Measurements from ENCODE around the gene PELI2. TPM values are rescaled to one million over a fixed set of nuclear protein-coding genes. Genes with fewer than 3 reads are reported as not detected.

PELI2 gene
- total RNA-seq, 2 experiments from 2014 or later, result 3.2 to 5.7 TPM

DNA sequence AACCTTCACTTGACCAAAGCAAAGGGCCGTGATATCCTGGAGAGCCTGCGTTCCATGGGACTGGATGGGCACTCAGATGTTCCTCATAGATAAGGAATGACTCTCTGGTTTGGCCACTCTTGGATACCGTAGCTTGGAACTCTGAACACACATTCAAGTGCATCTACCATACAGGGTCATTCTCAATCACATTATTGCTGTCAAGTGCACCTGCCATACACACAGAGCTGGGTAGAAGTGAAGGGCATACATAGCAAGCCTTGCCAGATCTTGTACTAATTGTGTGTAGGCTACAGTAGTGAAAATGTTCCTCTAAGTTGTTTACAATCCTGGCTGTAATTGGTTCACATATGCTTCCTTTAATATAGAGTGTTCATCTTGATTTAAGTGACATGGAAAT, 58.3 kb downstream of the PELI2 start:
- DNase-seq (no peak), ATAC-seq (ENCODE audit: low read depth) (no peak)
- Mint-ChIP-seq H3K4me3 (no peak overlapping the region), H3K27ac (no peak overlapping the region), H3K9me3 (peaks cover 4% of the 10 kb centered on the region), H3K27me3 (no peaks in the 10 kb centered on the region), H3K36me3 (peaks cover 8% of the 10 kb centered on the region), H3K4me1 (peaks cover 28% of the 10 kb centered on the region)
- POLR2A ChIA-PET, result no interaction called here

- Mint-ChIP-seq H3K4me3 (no peak overlapping the region), H3K27ac (no peak overlapping the region), H3K4me1 (peaks cover 24% of the 10 kb centered on the region), H3K9me3 (peaks cover 8% of the 10 kb centered on the region), H3K27me3 (no peaks in the 10 kb centered on the region), H3K36me3 (peaks cover 10% of the 10 kb centered on the region)
- DNase-seq, result no peak
- no peak for ATAC-seq (ENCODE audit: low read depth)
- POLR2A ChIA-PET, result no interaction called here
These were observed 58.8 kb downstream of the PELI2 start for GRCh38 chr14:56177036-56177435.

DNA sequence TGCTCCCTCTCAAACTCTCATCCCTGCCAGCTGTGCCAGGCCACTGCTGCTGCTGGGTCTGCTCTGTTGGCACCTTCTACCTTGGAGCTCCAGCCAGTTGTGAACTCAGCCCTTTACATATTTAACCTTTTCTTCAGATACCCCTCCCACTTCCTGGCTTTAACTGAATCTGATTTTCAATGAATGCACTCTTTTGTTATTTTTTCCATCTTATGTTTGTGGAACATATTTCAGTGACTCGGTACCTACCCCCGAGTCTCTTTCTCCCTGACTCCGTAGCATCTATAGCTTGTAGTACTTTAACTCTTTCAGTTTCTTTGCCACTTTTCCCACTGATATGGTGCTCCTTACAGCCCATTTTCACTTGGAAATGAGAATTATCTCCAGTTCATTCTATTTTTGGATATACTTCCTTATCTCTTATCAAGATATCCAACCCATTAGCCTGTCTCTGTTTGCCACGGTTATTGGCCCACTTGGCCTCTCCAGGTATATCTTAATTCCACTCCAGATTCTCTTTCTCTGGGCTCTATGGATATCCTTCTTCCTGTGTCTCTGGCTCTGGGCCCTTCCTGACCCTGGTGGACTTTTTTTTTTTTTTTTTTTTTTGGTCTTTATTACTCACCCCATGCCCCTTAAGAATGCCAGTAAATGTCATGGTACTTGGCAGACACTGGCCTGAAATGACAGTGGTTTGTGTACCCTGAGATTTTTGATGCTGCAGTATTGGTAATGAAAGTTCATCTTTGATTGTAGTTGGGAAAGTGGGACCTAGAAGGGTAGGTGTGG, 62.7 kb downstream of the PELI2 start:
- no peaks in the 10 kb centered on the region for H3K4me1 Mint-ChIP-seq
- H3K27me3 Mint-ChIP-seq, result no peaks in the 10 kb centered on the region
- H3K36me3 Mint-ChIP-seq, result peaks cover 3% of the 10 kb centered on the region
- H3K9me3 Mint-ChIP-seq, result peaks cover 6% of the 10 kb centered on the region
- no peak overlapping the region for H3K27ac Mint-ChIP-seq
- ATAC-seq (ENCODE audit: low read depth), result no peak
- DNase-seq, result no peak
- POLR2A ChIA-PET, result no interaction called here
- H3K4me3 Mint-ChIP-seq, result no peak overlapping the region

DNA sequence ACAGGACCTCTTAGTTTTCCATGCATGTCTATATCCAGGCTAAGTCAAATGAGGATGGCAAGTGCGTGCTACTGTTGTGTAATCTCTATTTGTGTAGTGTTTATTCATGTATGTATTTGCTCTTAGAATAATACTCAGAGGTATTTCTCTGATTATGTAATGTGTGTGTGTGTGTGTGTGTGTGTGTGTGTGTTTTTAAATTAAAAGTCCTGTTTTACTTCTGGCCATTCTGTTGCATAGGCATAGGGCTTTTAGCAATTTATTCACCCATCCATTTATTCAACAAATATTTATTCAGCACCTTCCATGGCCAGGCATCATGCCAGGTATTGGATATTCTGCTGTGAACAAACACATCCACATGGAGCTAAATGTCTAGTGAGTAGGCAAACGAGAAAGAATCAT, 63.5 kb downstream of the PELI2 start:
- Mint-ChIP-seq H3K4me1 (no peaks in the 10 kb centered on the region), H3K27ac (no peak overlapping the region), H3K9me3 (peaks cover 6% of the 10 kb centered on the region), H3K36me3 (peaks cover 3% of the 10 kb centered on the region), H3K27me3 (no peaks in the 10 kb centered on the region), H3K4me3 (no peak overlapping the region)
- no peak for DNase-seq
- POLR2A ChIA-PET, result no interaction called here
- ATAC-seq (ENCODE audit: low read depth), result no peak

GRCh38 chr14:56182410-56182809, 64.2 kb downstream of the PELI2 start:
- Mint-ChIP-seq H3K27me3 (no peaks in the 10 kb centered on the region), H3K4me3 (no peak overlapping the region), H3K4me1 (no peaks in the 10 kb centered on the region), H3K27ac (no peak overlapping the region), H3K36me3 (peaks cover 3% of the 10 kb centered on the region), H3K9me3 (peaks cover 6% of the 10 kb centered on the region)
- POLR2A ChIA-PET, result no interaction called here
- no peak for DNase-seq
- no peak for ATAC-seq (ENCODE audit: low read depth)

DNA sequence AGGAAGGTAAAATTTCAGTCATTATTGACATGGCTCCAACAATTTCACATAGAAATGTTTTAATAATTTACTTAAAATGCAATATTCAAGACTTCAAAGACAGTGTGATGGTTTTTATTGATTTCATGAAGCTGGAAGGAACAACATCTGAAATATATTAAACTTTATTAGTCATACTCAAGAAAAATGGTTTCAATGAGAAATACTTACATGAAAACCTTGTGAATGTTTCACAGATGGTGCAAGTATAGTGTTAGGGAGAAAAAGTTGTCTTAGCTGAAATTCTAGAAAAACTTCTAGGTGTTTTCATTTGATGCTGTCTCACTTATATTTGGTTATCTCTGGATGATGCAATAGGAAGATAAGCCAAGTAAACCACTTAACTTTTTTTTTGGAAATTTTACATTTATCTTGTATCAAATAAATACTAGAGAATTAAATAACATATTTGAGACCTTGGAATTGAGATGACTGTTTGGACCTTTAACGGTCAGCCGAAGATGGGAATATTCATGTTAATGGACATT, 65.5 kb downstream of the PELI2 start:
- H3K27ac Mint-ChIP-seq, result no peak overlapping the region
- no peaks in the 10 kb centered on the region for H3K27me3 Mint-ChIP-seq
- ATAC-seq (ENCODE audit: low read depth) (no peak), DNase-seq (no peak)
- H3K9me3 Mint-ChIP-seq, result peaks cover 6% of the 10 kb centered on the region
- H3K36me3 Mint-ChIP-seq, result peaks cover 3% of the 10 kb centered on the region
- POLR2A ChIA-PET, result no interaction called here
- H3K4me3 Mint-ChIP-seq, result no peak overlapping the region
- no peaks in the 10 kb centered on the region for H3K4me1 Mint-ChIP-seq

- no peaks in the 10 kb centered on the region for H3K27me3 Mint-ChIP-seq
- no peak for ATAC-seq (ENCODE audit: low read depth)
- no peak for DNase-seq
- POLR2A ChIA-PET, result no interaction called here
- H3K36me3 Mint-ChIP-seq, result peaks cover 5% of the 10 kb centered on the region
- no peak overlapping the region for H3K27ac Mint-ChIP-seq
- H3K4me1 Mint-ChIP-seq, result no peaks in the 10 kb centered on the region
- H3K9me3 Mint-ChIP-seq, result peaks cover 4% of the 10 kb centered on the region
- H3K4me3 Mint-ChIP-seq, result no peak overlapping the region
These were observed 67.8 kb downstream of the PELI2 start for GRCh38 chr14:56185992-56186391.

DNA sequence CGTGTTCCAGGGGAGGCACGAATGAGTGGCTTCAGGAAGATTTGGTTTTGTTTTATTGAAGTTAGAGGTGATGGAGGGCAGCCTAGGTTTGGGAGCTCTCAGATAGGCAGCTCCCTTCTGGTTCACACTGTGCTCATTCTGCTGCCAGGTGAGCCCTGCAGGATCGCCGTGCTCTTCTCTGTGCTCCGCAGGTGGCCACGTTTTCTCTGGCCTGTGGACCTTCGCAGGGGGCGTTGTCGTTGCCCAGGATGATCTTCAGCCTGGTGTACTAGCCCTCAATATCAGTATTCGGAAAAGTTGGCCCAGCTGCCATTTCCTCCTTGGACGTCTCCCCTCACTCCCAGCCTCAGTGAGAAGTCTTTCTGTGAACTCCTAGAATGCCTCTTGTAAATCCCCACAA, 69.5 kb downstream of the PELI2 start:
- H3K27me3 Mint-ChIP-seq, result no peaks in the 10 kb centered on the region
- H3K4me1 Mint-ChIP-seq, result no peaks in the 10 kb centered on the region
- peaks cover 3% of the 10 kb centered on the region for H3K36me3 Mint-ChIP-seq
- H3K4me3 Mint-ChIP-seq, result no peak overlapping the region
- no peak for ATAC-seq (ENCODE audit: low read depth)
- no peaks in the 10 kb centered on the region for H3K9me3 Mint-ChIP-seq
- no peak overlapping the region for H3K27ac Mint-ChIP-seq
- POLR2A ChIA-PET, result no interaction called here
- no peak for DNase-seq

DNA sequence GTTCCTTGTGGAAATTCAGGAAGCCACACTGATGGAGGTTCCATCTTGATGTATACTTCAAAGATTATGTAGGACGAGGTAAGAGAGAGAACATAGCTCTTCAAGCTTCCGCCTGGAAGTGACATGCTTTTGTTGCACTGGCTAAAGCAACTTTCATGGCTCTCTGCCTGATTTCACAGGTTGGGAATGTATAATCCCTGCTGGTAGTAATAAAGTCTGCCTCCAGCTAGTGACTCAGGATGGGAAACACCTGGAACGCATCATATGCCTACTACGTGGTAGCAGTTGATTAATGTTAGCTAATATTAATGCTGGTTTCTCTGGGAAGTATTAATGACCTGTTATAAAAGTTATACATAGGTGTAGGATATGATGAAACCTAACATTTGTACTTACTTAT, 71.1 kb downstream of the PELI2 start:
- Mint-ChIP-seq H3K27ac (no peak overlapping the region), H3K36me3 (peaks cover 3% of the 10 kb centered on the region), H3K9me3 (no peaks in the 10 kb centered on the region), H3K4me1 (peaks cover 5% of the 10 kb centered on the region), H3K27me3 (peaks cover 3% of the 10 kb centered on the region), H3K4me3 (no peak overlapping the region)
- POLR2A ChIA-PET, result no interaction called here
- no peak for DNase-seq
- no peak for ATAC-seq (ENCODE audit: low read depth)

GRCh38 chr14:56193347-56193746, 75.1 kb downstream of the PELI2 start:
- H3K9me3 Mint-ChIP-seq, result no peaks in the 10 kb centered on the region
- no peak overlapping the region for H3K4me3 Mint-ChIP-seq
- H3K27ac Mint-ChIP-seq, result no peak overlapping the region
- POLR2A ChIA-PET, result no interaction called here
- H3K4me1 Mint-ChIP-seq, result peaks cover 22% of the 10 kb centered on the region
- H3K36me3 Mint-ChIP-seq, result peaks cover 3% of the 10 kb centered on the region
- ATAC-seq (ENCODE audit: low read depth) (no peak), DNase-seq (no peak)
- H3K27me3 Mint-ChIP-seq, result peaks cover 3% of the 10 kb centered on the region

DNA sequence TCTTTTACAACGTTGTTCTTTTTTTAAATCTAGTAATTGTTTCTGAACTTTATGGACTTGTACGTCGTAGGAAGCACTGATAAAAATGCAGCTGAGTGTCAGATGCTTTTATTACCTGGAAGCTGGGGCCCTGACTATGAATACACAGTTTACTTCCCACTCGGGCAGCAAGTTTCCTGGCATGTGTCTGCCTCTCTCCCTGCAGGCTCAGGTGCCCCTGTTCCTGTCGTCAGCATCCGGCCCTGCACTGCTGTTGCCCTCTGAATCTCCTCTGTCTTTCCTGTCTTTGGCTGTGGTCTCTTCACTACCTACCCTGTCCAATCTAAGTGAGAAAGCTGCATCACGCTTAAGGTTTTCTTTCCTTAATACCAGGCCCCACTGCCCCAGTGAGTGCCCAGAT, 75.8 kb downstream of the PELI2 start:
- ATAC-seq (ENCODE audit: low read depth) (peak; percentile 83), DNase-seq (no peak)
- peaks cover 22% of the 10 kb centered on the region for H3K4me1 Mint-ChIP-seq
- H3K27ac Mint-ChIP-seq, result no peak overlapping the region
- H3K9me3 Mint-ChIP-seq, result no peaks in the 10 kb centered on the region
- peaks cover 3% of the 10 kb centered on the region for H3K36me3 Mint-ChIP-seq
- H3K4me3 Mint-ChIP-seq, result no peak overlapping the region
- POLR2A ChIA-PET, result interaction anchor here (0.5 kb wide), 1 partner anchor 1705 kb away, joined by 4 read pairs; no protein-coding TSS in a partner anchor
- H3K27me3 Mint-ChIP-seq, result peaks cover 3% of the 10 kb centered on the region

- Mint-ChIP-seq H3K36me3 (peaks cover 3% of the 10 kb centered on the region), H3K4me1 (peaks cover 22% of the 10 kb centered on the region), H3K27me3 (peaks cover 3% of the 10 kb centered on the region), H3K9me3 (no peaks in the 10 kb centered on the region), H3K4me3 (peak overlapping the region; percentile 37), H3K27ac (peak overlapping the region; percentile 70)
- DNase-seq, result no peak
- POLR2A ChIA-PET, result interaction anchor here (1.1 kb wide), 1 partner anchor 23 kb away, joined by 3 read pairs; no protein-coding TSS in a partner anchor
- ATAC-seq (ENCODE audit: low read depth), result no peak
These were observed 77.0 kb downstream of the PELI2 start for GRCh38 chr14:56195223-56195622.

DNA sequence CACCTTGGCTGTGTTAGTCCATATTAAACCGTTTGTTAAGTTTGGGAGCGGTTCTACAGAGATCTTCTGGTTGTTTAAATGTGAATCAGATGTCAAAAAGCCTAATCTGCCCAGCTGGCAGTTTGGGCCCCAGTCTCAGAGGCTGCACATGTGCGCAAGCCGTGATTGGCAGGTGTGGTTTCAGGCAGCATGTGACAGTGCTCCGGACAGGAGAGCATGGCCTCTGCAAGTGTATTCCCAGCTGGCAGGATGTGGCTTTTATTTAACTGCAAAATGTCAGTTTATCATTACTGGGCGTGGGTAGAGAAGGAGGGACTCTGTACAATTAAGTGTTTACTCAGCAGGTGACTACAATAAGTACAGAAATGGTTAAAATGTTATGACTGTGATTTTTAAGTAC, 77.5 kb downstream of the PELI2 start:
- POLR2A ChIA-PET, result interaction anchor here (1.1 kb wide), 1 partner anchor 23 kb away, joined by 3 read pairs; no protein-coding TSS in a partner anchor
- Mint-ChIP-seq H3K27me3 (peaks cover 3% of the 10 kb centered on the region), H3K4me1 (peaks cover 22% of the 10 kb centered on the region), H3K36me3 (peaks cover 3% of the 10 kb centered on the region), H3K4me3 (peak overlapping the region; percentile 55), H3K27ac (peak overlapping the region; percentile 70), H3K9me3 (no peaks in the 10 kb centered on the region)
- DNase-seq (no peak), ATAC-seq (ENCODE audit: low read depth) (peak; percentile 81)

GRCh38 chr14:56196274-56196673, 78.1 kb downstream of the PELI2 start:
- peaks cover 3% of the 10 kb centered on the region for H3K27me3 Mint-ChIP-seq
- no peak overlapping the region for H3K27ac Mint-ChIP-seq
- ATAC-seq (ENCODE audit: low read depth) (no peak), DNase-seq (no peak)
- H3K36me3 Mint-ChIP-seq, result no peaks in the 10 kb centered on the region
- H3K9me3 Mint-ChIP-seq, result no peaks in the 10 kb centered on the region
- H3K4me3 Mint-ChIP-seq, result no peak overlapping the region
- POLR2A ChIA-PET, result no interaction called here
- H3K4me1 Mint-ChIP-seq, result peaks cover 22% of the 10 kb centered on the region
